Activated CD8-positive, alpha-beta memory T cell treated with anti-CD3 and anti-CD28 coated beads, Interleukin-2, amount 10 ng/mL, durations not matched to agents 7 days and 5 days (primary cell): ENCODE results near the gene FBH1. TPM values are rescaled to one million over a fixed set of nuclear protein-coding genes. Genes with fewer than 3 reads are reported as not detected.
"Not testable (repeated sequence)": the region's sequence is repeated elsewhere in the genome, so short reads cannot be mapped to it uniquely, and the experiment has no call there.

Experiments
- ATAC-seq: fragments of 150-1000 bp; cut with Tn5 transposase; one replicate; pipeline ENCODE4 v1.10.0; 2021; ENCODE audit warnings: moderate library complexity
- CTCF ChIA-PET: fragments of 350-600 bp; sonication (Branson Sonifier 250); formaldehyde crosslinking; loops from one replicate; lab custom pipeline; 2021; ENCODE audit warnings: antibody characterized with exemption; lab: Charles Lee
- DNase-seq: peaks from one replicate; pipeline ENCODE4 v3.0.0-alpha.2; 2020
- H3K27ac Mint-ChIP-seq: one replicate; pipeline ENCODE4 v1.8.0; 2021; ENCODE audit warnings: mild to moderate bottlenecking, mixed read lengths
- H3K27me3 Mint-ChIP-seq: one replicate; pipeline ENCODE4 v1.8.0; 2021; ENCODE audit warnings: mixed read lengths
- H3K36me3 Mint-ChIP-seq: one replicate; pipeline ENCODE4 v1.8.0; 2021; ENCODE audit warnings: mild to moderate bottlenecking, mixed read lengths
- H3K4me1 Mint-ChIP-seq: one replicate; pipeline ENCODE4 v1.8.0; 2021; ENCODE audit warnings: mixed read lengths
- H3K4me3 Mint-ChIP-seq: one replicate; pipeline ENCODE4 v1.8.0; 2021; ENCODE audit warnings: mild to moderate bottlenecking, moderate library complexity, mixed read lengths
- H3K9me3 Mint-ChIP-seq: one replicate; pipeline ENCODE4 v1.8.0; 2022; ENCODE audit warnings: low read depth, mixed read lengths
- total RNA-seq, 2 experiments: library from RNA; stranded (reverse); gene quantifications; one replicate each; pipeline ENCODE4 v1.2.3, GENCODE V29; 2021

The FBH1 gene
- total RNA-seq, 2 experiments from 2014 or later, result 55.1 to 66.3 TPM

GRCh38 chr10:5897504-5897903, 7.5 kb downstream of the FBH1 start:
- no peak overlapping the region for H3K4me3 Mint-ChIP-seq
- CTCF ChIA-PET, result interaction anchor here (1.1 kb wide), 1 partner anchor 24 kb away, joined by 4 read pairs; no protein-coding TSS in a partner anchor
- H3K36me3 Mint-ChIP-seq, result peaks cover 41% of the 10 kb centered on the region
- H3K27me3 Mint-ChIP-seq, result no peaks in the 10 kb centered on the region
- DNase-seq (no peak), ATAC-seq (no peak)
- H3K9me3 Mint-ChIP-seq, result no peaks in the 10 kb centered on the region
- no peak overlapping the region for H3K27ac Mint-ChIP-seq
- H3K4me1 Mint-ChIP-seq, result peaks cover 28% of the 10 kb centered on the region

DNA sequence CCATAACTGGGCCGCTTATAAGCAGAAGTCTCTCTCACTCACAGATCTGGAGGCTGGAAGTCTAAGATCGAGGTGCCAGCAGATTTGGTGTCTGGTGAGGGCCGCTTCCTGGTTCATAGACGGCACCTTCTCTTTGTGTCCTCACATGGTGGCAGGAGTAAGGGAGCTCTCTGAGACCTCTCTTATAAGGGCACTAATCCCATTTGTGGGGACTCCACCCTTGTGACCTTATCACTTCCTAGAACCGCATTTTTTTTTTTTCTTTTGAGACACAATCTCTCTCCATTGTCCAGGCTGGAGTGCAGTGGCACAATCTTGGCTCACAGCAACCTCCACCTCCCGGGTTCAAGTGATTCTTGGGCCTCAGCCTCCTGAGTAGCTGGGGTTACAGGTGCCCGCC, 8.1 kb downstream of the FBH1 start:
- no peak for ATAC-seq
- H3K4me1 Mint-ChIP-seq, result peaks cover 24% of the 10 kb centered on the region
- no peak for DNase-seq
- no peak overlapping the region for H3K4me3 Mint-ChIP-seq
- CTCF ChIA-PET, result no interaction called here
- H3K27ac Mint-ChIP-seq, result no peak overlapping the region
- H3K9me3 Mint-ChIP-seq, result no peaks in the 10 kb centered on the region
- no peaks in the 10 kb centered on the region for H3K27me3 Mint-ChIP-seq
- H3K36me3 Mint-ChIP-seq, result peaks cover 43% of the 10 kb centered on the region

GRCh38 chr10:5900247-5900646, 10.2 kb downstream of the FBH1 start:
- no peak overlapping the region for H3K4me3 Mint-ChIP-seq
- CTCF ChIA-PET, result interaction anchor here (1.4 kb wide), 1 partner anchor 10 kb away, joined by 3 read pairs; the partner anchor contains the start of gene FBH1
- peaks cover 40% of the 10 kb centered on the region for H3K36me3 Mint-ChIP-seq
- DNase-seq (no peak), ATAC-seq (no peak)
- H3K9me3 Mint-ChIP-seq, result no peaks in the 10 kb centered on the region
- no peaks in the 10 kb centered on the region for H3K27me3 Mint-ChIP-seq
- H3K4me1 Mint-ChIP-seq, result peaks cover 29% of the 10 kb centered on the region
- no peak overlapping the region for H3K27ac Mint-ChIP-seq

DNA sequence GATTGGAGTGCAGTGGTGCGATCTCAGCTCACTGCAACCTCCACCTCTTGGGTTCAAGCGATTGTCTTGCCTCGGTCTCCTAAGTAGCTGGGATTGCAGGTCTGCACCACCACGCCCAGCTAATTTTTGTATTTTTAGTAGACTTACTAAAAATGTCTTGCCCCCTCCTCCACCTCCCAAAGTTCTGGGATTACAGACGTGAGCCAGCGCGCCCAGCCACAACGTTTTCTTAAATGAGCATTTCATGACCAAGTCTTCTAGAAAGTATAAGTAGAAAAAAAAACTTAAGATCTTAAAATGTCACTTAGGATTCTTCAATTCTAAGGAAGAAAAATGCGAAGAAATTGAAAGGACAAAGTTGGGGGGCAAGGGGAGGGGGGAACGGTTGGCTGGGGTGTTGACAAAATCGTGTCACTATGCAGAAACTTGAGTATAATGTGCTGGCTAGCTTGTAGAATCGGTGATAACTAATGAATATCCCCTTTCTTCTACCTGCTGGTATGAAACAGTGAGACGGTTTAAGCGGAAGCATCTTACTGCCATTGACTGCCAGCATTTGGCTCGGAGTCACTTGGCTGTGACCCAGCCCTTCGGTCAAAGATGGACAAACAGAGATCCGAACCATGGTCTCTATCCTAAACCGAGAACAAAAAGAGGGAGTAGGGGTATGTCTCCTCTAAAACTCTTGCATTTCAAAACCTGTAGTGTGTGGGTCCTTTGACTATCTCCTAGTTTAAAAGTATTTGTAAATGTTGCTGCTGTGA, 12.7 kb downstream of the FBH1 start:
- CTCF ChIA-PET, result interaction anchor here (0.7 kb wide), 1 partner anchor 11 kb away, joined by 3 read pairs; no protein-coding TSS in a partner anchor
- H3K4me3 Mint-ChIP-seq, result no peak overlapping the region
- ATAC-seq (no peak), DNase-seq (no peak)
- no peaks in the 10 kb centered on the region for H3K9me3 Mint-ChIP-seq
- H3K4me1 Mint-ChIP-seq, result peaks cover 21% of the 10 kb centered on the region
- peaks cover 34% of the 10 kb centered on the region for H3K36me3 Mint-ChIP-seq
- no peaks in the 10 kb centered on the region for H3K27me3 Mint-ChIP-seq
- H3K27ac Mint-ChIP-seq, result no peak overlapping the region

GRCh38 chr10:5903563-5903962, 13.5 kb downstream of the FBH1 start:
- no peak overlapping the region for H3K4me3 Mint-ChIP-seq
- H3K27me3 Mint-ChIP-seq, result no peaks in the 10 kb centered on the region
- peaks cover 32% of the 10 kb centered on the region for H3K36me3 Mint-ChIP-seq
- H3K4me1 Mint-ChIP-seq, result peaks cover 21% of the 10 kb centered on the region
- H3K27ac Mint-ChIP-seq, result no peak overlapping the region
- DNase-seq, result no peak
- ATAC-seq, result no peak
- no peaks in the 10 kb centered on the region for H3K9me3 Mint-ChIP-seq
- CTCF ChIA-PET, result interaction anchor here (0.7 kb wide), 1 partner anchor 12 kb away, joined by 3 read pairs; no protein-coding TSS in a partner anchor

DNA sequence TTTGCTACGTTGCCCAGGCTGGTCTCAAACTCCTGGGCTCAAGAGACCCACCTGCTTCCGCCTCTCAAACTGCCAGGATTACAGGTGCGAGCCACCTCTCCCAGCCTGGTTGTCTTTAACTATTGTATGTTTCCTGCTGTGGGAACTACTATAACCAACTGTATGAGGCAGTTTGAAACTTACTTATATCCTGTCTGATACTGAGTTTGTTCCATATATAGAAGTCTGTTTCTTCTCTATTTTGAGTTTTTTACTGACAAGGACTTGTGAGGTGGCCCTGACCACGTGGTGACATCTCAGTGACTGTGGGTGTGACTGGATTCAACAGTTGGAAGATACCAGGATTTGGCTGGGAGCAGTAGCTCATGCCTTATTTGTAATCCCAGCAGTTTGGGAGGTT, 14.2 kb downstream of the FBH1 start:
- Mint-ChIP-seq H3K27ac (peak overlapping the region; percentile 68), H3K4me1 (peaks cover 21% of the 10 kb centered on the region), H3K9me3 (no peaks in the 10 kb centered on the region), H3K36me3 (peaks cover 38% of the 10 kb centered on the region), H3K4me3 (no peak overlapping the region), H3K27me3 (no peaks in the 10 kb centered on the region)
- DNase-seq (no peak), ATAC-seq (peak; percentile 66)
- CTCF ChIA-PET, result no interaction called here

DNA sequence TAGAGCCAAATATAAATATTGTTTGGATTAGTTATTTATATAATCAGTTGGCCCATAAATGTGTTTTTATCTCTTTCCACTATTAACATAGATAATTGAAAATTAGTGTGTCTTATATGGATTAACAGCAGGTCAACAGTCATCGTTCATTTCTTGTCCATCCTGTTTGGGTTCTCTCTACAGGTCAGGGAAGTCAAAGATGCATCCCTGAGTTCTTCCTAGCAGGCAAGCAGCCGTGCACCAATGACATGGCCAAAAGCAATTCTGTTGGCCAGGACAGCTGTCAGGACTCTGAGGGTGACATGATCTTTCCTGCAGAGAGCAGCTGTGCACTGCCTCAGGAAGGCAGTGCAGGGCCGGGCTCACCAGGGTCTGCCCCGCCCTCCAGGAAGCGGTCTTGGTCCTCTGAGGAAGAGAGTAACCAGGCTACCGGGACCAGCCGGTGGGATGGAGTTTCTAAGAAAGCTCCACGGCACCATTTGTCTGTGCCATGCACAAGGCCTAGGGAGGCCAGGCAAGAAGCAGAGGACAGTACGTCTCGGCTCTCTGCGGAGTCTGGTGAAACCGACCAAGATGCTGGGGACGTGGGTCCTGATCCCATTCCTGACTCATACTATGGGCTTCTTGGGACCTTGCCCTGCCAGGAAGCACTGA, 15.9 kb downstream of the FBH1 start:
- H3K4me1 Mint-ChIP-seq, result peaks cover 21% of the 10 kb centered on the region
- H3K27ac Mint-ChIP-seq, result no peak overlapping the region
- H3K9me3 Mint-ChIP-seq, result no peaks in the 10 kb centered on the region
- no peak for ATAC-seq
- no peak for DNase-seq
- H3K27me3 Mint-ChIP-seq, result no peaks in the 10 kb centered on the region
- no peak overlapping the region for H3K4me3 Mint-ChIP-seq
- peaks cover 47% of the 10 kb centered on the region for H3K36me3 Mint-ChIP-seq
- CTCF ChIA-PET, result no interaction called here

DNA sequence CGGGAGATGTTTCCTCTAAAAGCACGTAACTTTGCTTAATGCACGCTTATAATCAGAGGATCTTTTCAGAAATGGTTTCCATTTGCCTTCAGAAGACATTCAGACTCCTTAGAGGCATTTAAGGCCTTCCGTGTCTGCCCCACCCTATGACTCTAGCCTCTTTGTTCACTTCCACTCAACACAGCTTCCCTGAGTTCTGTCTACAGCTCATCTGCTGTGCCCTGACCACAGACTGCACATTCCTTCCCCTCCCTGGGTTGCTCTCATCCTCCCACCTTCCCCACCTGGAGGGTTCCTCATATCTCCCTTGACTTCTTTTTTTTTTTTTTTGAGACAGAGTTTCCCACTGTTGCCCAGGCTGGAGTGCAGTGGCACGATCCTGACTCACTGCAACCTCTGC, 16.6 kb downstream of the FBH1 start:
- DNase-seq (no peak), ATAC-seq (no peak)
- no peaks in the 10 kb centered on the region for H3K9me3 Mint-ChIP-seq
- no peak overlapping the region for H3K4me3 Mint-ChIP-seq
- peaks cover 21% of the 10 kb centered on the region for H3K4me1 Mint-ChIP-seq
- CTCF ChIA-PET, result no interaction called here
- H3K36me3 Mint-ChIP-seq, result peaks cover 49% of the 10 kb centered on the region
- H3K27ac Mint-ChIP-seq, result no peak overlapping the region
- H3K27me3 Mint-ChIP-seq, result no peaks in the 10 kb centered on the region

DNA sequence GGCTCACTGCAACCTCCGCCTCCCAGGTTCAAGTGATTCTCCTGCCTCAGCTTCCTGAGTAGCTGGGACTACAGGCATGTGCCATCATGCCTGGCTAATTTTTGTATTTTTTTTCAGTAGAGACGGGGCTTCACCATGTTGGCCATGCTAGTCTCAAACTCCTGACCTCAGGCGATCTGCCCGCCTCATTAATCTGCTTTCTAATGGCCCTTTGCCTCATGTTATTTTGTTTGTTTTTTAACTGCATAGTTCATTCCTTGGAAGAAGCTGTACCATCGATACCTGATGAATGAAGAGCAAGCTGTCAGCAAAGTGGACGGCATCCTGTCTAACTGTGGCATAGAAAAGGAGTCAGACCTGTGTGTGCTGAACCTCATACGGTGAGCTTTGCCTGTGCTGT, 18.6 kb downstream of the FBH1 start:
- peaks cover 17% of the 10 kb centered on the region for H3K4me1 Mint-ChIP-seq
- CTCF ChIA-PET, ATAC-seq, H3K27ac Mint-ChIP-seq, DNase-seq, H3K27me3 Mint-ChIP-seq, H3K4me3 Mint-ChIP-seq, H3K9me3 Mint-ChIP-seq: not testable (repeated sequence)
- H3K36me3 Mint-ChIP-seq, result peaks cover 45% of the 10 kb centered on the region

- DNase-seq (no peak), ATAC-seq (no peak)
- Mint-ChIP-seq H3K4me3 (no peak overlapping the region), H3K4me1 (peaks cover 8% of the 10 kb centered on the region), H3K9me3 (no peaks in the 10 kb centered on the region), H3K27ac (no peak overlapping the region), H3K36me3 (peaks cover 44% of the 10 kb centered on the region), H3K27me3 (no peaks in the 10 kb centered on the region)
- CTCF ChIA-PET, result no interaction called here
Measured at GRCh38 chr10:5910323-5911100, 20.5 kb downstream of the FBH1 start.

DNA sequence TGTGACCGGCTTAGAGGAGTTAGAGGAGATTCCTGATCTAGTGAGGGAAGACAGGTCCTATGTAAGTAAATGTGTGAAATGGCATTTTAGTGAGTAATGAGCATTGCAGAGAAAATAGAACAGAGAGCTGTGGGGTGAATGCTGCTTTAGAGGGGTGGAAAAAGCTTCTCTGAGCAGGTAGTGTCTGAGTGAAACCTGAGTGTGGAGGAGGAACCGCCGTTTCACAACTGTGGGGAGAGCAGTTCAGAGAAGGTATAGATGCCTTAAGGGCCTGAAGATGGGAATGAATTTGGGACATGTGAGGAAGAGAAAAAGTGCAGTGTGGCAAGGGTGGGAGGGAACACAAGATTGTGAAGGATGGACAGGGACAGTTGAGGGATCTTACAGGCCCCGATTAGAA, 21.6 kb downstream of the FBH1 start:
- CTCF ChIA-PET, result no interaction called here
- no peak overlapping the region for H3K27ac Mint-ChIP-seq
- no peak for ATAC-seq
- H3K36me3 Mint-ChIP-seq, result peaks cover 46% of the 10 kb centered on the region
- H3K9me3 Mint-ChIP-seq, result no peaks in the 10 kb centered on the region
- H3K4me1 Mint-ChIP-seq, result peaks cover under 1% of the 10 kb centered on the region
- no peak overlapping the region for H3K4me3 Mint-ChIP-seq
- no peak for DNase-seq
- no peaks in the 10 kb centered on the region for H3K27me3 Mint-ChIP-seq

GRCh38 chr10:5913736-5914135, 23.7 kb downstream of the FBH1 start:
- Mint-ChIP-seq H3K36me3 (peaks cover 38% of the 10 kb centered on the region), H3K27ac (no peak overlapping the region), H3K4me1 (no peaks in the 10 kb centered on the region), H3K9me3 (no peaks in the 10 kb centered on the region), H3K27me3 (no peaks in the 10 kb centered on the region), H3K4me3 (no peak overlapping the region)
- DNase-seq, result no peak
- CTCF ChIA-PET, result no interaction called here
- ATAC-seq, result no peak

- DNase-seq (no peak), ATAC-seq (no peak)
- no peaks in the 10 kb centered on the region for H3K27me3 Mint-ChIP-seq
- no peak overlapping the region for H3K27ac Mint-ChIP-seq
- CTCF ChIA-PET, result no interaction called here
- no peak overlapping the region for H3K4me3 Mint-ChIP-seq
- no peaks in the 10 kb centered on the region for H3K4me1 Mint-ChIP-seq
- H3K36me3 Mint-ChIP-seq, result peaks cover 30% of the 10 kb centered on the region
- H3K9me3 Mint-ChIP-seq, result no peaks in the 10 kb centered on the region
Measured at GRCh38 chr10:5915451-5915850, 25.4 kb downstream of the FBH1 start.
